GM15510 (cell line): ENCODE data around the gene CHP1.

ENCODE experiments used
- POLR2A ChIP-seq: IDR thresholded peaks from 3 replicates; pipeline ENCODE4 v1.6.1; 2011; ENCODE audit warnings: borderline replicate concordance; ENCODE audit not compliant: insufficient read length; ENCODE audit errors: extremely low read depth

CHP1 gene

DNA sequence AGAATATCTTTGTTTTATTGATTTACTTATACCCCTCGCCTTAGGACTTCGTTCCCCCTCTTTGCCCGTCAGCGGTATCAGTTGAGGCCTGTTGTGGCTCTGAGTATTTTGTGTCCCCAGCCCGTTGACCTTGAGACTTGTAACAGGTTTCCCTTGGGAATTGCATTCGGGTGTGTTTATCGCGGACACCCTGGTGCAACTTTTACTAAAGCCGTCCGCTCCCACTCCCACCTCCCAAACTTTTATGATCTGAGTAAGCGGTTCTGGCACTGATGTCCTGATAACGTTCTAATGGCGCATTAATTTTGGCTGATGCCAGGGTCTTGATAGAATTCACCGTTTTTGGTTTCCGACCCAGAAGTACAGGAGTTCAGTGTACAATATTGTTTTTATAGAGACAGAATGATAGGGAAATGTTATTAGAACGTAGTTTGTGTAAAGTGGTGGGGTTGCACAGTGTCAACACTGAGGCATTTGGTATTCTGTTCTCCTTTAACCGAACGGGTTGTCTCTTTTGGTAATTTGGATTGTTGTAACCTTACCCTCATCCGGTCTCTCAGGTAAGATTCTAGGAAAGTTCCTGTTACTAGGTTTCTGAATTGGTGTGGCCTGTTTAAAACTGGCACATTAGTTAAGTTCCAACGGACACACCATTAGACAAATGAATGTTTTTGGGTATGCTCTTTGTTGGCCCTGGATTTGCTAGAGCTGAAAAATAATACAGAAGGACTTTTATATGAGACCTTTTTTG is 53.5 kb downstream of the CHP1 start:
- TF ChIP-seq POLR2A: no peak

GRCh38 chr15:41285285-41285684 is 54.2 kb downstream of the CHP1 start:
- no peak for TF ChIP-seq POLR2A

- TF ChIP-seq POLR2A: no peak
These were observed 55.7 kb downstream of the CHP1 start for GRCh38 chr15:41286665-41287333.

DNA sequence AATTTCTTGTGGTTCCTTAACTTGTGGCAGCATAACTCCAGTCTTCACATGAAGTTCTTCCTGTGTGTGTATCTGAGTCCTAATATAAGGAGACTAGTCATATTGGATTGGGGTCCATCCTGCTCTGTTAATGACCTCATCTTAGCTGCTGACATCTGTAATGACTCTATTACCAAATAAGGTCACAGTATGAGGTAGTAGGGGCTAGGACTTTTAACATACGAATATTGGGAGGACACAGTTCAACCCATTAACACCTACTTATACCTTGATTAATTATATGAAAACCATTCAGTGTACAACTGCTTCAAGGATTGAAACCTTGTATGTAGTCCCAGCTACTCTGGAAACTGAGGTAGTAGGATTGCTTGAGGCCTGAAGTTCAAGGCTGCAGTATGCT is 57.4 kb downstream of the CHP1 start:
- TF ChIP-seq POLR2A: no peak

GRCh38 chr15:41289953-41290352 is 58.9 kb downstream of the CHP1 start:
- no peak for TF ChIP-seq POLR2A

- TF ChIP-seq POLR2A: no peak
These were observed 60.1 kb downstream of the CHP1 start for GRCh38 chr15:41291065-41291631.

DNA sequence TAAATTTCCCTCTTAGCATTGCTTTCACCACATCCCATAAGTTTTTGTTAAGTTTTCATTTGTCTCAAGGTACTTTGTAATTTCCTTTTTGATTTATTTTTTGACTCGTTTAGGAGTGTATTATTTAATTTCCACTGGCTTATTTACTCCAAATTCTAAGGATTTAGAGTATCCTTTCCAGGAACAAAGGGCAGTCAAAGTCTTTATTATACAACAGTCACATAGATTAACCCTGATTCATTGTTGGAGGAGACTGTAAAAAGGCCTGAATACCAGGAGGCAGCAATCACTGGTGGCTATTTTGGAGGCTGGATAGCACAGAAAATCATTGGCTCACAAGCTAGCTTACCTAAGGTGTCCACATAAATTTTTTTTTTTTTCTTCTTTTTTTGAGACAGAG is 61.5 kb downstream of the CHP1 start:
- TF ChIP-seq POLR2A: no peak

DNA sequence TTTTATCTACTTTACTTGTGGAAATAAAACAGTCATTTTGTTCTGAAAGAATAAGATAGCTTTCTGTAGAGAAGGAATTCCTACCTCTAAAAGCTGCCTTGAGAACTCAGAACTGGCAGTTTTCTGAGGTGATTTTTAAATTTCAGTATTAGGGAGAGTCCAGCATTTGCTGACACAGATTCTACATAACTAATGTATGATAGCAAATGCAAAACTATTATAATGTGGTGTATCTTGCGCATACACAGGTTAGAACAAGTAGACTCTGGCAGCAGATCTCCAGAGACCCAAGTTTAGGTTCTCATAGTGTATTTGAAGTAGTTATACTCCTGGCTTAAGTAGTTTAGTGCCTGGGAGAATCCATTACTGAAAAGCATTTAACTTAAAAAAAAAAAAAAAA is 70.5 kb downstream of the CHP1 start:
- no peak for TF ChIP-seq POLR2A

- TF ChIP-seq POLR2A: no peak
These were observed 73.2 kb downstream of the CHP1 start for GRCh38 chr15:41304149-41304770.

DNA sequence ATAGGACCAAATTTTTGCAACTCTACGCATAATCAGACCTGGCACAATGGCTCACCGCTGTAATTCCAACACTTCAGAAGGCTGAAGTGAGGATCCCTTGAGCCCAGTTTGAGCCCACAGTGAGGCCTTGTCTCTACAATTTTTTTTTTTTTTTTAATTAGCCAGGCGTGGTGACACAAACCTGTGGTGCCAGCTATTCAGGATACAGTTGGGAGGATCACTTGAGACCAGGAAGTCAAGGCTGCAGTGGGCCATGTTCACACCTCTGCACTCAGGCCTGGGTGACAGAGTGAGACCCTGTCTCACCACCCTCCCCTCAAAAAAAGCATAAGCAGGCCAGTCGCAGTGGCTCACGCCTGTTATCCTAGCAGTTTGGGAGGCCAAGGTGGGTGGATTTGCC is 76.6 kb downstream of the CHP1 start:
- TF ChIP-seq POLR2A: no peak

GRCh38 chr15:41309226-41309905 is 78.3 kb downstream of the CHP1 start:
- no peak for TF ChIP-seq POLR2A

DNA sequence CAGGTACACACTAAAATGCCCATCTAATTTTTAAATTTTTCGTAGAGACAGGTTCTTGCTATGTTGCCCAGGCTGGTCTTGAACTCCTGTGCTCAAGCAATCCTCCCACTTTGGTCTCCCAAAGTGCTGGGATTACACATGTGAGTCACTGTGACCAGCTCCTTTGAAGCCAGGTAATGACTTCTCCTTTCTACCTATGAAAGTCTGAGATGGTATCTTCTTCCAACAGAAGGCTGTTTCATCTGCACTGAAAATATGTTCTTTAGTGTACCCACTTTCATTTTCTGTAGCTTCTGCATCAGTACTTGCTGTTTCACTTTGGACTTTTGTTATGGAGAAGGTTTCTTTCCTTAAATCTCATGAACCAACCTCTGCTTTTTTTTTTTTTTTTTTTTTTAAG is 92.5 kb downstream of the CHP1 start:
- no peak for TF ChIP-seq POLR2A

GRCh38 chr15:41331281-41331680 is 100.2 kb downstream of the CHP1 start:
- TF ChIP-seq POLR2A: no peak
